ENCODE data around the gene XKR7.

- TF ChIP-seq POLR2A (IDR thresholded peaks at IDR 0.05) (no peak), CTCF (IDR thresholded peaks at IDR 0.05) (no peak)
Measured at GRCh38 chr20:32019156-32019510, 51.2 kb downstream of the XKR7 start.
